Psoas muscle (tissue), 8 donors: ENCODE data around the gene ARAP1. TPM values are rescaled to one million over a fixed set of nuclear protein-coding genes. Genes with fewer than 3 reads are reported as not detected.
A peak's percentile ranks its signal among the peaks of the same experiment; 100 is the strongest.

ENCODE experiments used
- ATAC-seq, 4 donors: fragments of 200-7000 bp; cut with Tn5 transposase; one replicate each; pipeline ENCODE4 v1.9.1; 2020; ENCODE audit warnings: moderate library complexity in 3 of 4, mild to moderate bottlenecking in 2 of 4
- DNase-seq, 2 donors: peaks; one replicate each; pipeline ENCODE4 v3.0.0-alpha.2; 2020
- H3K27ac ChIP-seq: fragments of 200-600 bp; one replicate; pipeline ENCODE4 v1.8.0; 2022
- H3K27me3 ChIP-seq, 3 donors: fragments of 200-600 bp in 1 of 3; one replicate each; pipeline versions ENCODE4 v1.6.1 to v1.8.0; 2013 to 2022; ENCODE audit warnings: low read length in 2 of 3, mild to moderate bottlenecking in 2 of 3, moderate library complexity in 1 of 3; ENCODE audit not compliant: insufficient read depth in 3 of 3
- H3K36me3 ChIP-seq, 2 donors: fragments of 200-600 bp in 1 of 2; one replicate each; pipeline versions ENCODE4 v1.6.1 to v1.8.0; 2013 to 2022; ENCODE audit warnings: low read depth in 1 of 2, mild to moderate bottlenecking in 1 of 2, moderate library complexity in 1 of 2; ENCODE audit not compliant: insufficient read depth in 1 of 2
- H3K4me1 ChIP-seq: fragments of 200-600 bp; one replicate; pipeline ENCODE4 v1.8.0; 2022
- H3K4me3 ChIP-seq: fragments of 200-600 bp; one replicate; pipeline ENCODE4 v1.8.0; 2022; ENCODE audit warnings: mild to moderate bottlenecking
- H3K9me3 ChIP-seq: fragments of 200-600 bp; one replicate; pipeline ENCODE4 v1.8.0; 2022
- WGBS, 3 donors: extraction: QIAGEN DNeasy Blood & Tissue Kit; methylation state at CpG; one replicate each; pipeline versions ENCODE4 v1.1.6 to v1.1.7; 2013; 5-methylcytosine and 5-hydroxymethylcytosine counted together
- intact Hi-C, 2 donors: fragments of 100-400 bp; cut with DNase I; formaldehyde crosslinking; loops; one replicate each; pipeline versions ENCODE4 v1.11.0 to v1.14.2; 2022
- polyA plus RNA-seq, 3 donors: library from polyadenylated mRNA; stranded (reverse); fragments of 200-250 nt; gene quantifications; one replicate each; pipeline ENCODE4 v1.2.3, GENCODE V29; 2013
- total RNA-seq, 4 donors: library from RNA; stranded (reverse); fragmentation: NEBNext Ultra II Directional in 2 of 4; extraction: Animal tissue kit (Norgen Biotek cat#: 25700) in 2 of 4; gene quantifications; one replicate each; pipeline versions ENCODE4 v1.2.1 to v1.2.4, GENCODE V29; 2021 to 2023
- TF ChIP-seq, protein P1 (sequence below): fragments of 200-600 bp; IDR thresholded peaks from one replicate; pipeline ENCODE4 v1.8.0; 2022; ENCODE audit warnings: antibody characterized with exemption
- donor health status: healthy with polysubstance abuse.
- donor health status: DM: no; HTN: no; CAD: no; lungs with moderate emphysema.
- donor health status: Bipolar disorder and iron deficiency.
- donor health status: healthy.
- donor health status: DM: yes; HTN: yes; CAD: no.
- donor health status: DM: no; HTN: no; CAD: no.
- donor health status: DM: no; HTN: no; CAD: no.
- donor health status: DM: yes; HTN: yes; CAD: no.

The ARAP1 gene
- total and polyA plus RNA-seq, 7 donors = 16.0 to 27.5 (median 18.6) TPM

DNA sequence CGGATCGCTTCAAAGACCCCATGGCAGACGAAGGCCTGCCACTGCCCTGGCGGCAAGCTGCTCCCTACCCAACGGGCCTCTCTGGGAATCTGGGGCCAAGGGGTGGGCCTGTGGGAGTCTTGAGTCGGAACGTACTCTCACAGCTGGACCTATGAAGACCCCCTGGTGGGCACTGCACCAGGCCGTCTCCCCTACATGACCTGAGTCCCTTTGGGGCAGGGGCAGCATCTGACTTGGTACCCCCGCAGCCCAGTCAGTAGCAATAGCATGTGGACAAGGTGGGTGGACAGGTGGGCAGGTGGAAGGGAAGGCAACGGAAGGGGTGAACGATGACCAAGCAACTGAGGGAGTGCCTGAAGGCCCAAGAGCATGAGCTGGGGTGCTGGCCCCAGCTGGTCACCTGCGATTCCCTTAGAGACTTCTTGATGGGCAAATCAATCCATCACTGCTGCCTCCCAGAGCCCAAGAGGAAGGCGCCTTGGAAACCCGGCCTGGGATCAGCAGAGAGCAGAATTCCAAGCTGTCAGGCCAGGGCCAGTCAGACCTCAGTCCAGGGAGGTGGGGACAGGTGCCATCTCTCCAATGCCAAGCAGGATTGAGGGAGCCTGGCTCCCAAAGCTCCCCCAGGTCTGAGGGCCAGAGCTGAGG lies 35.3 kb downstream of the ARAP1 start:
- DNase-seq = peak in 1 of 2 donors; percentile 52
- H3K36me3 ChIP-seq = peaks cover 0 to under 1% of the 10 kb centered on the region in 2 donors
- TF ChIP-seq, protein P1, sequence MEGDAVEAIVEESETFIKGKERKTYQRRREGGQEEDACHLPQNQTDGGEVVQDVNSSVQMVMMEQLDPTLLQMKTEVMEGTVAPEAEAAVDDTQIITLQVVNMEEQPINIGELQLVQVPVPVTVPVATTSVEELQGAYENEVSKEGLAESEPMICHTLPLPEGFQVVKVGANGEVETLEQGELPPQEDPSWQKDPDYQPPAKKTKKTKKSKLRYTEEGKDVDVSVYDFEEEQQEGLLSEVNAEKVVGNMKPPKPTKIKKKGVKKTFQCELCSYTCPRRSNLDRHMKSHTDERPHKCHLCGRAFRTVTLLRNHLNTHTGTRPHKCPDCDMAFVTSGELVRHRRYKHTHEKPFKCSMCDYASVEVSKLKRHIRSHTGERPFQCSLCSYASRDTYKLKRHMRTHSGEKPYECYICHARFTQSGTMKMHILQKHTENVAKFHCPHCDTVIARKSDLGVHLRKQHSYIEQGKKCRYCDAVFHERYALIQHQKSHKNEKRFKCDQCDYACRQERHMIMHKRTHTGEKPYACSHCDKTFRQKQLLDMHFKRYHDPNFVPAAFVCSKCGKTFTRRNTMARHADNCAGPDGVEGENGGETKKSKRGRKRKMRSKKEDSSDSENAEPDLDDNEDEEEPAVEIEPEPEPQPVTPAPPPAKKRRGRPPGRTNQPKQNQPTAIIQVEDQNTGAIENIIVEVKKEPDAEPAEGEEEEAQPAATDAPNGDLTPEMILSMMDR = no peak
- no peaks in the 10 kb centered on the region for H3K9me3 ChIP-seq
- no peak overlapping the region for H3K27ac ChIP-seq
- no peaks in the 10 kb centered on the region for H3K27me3 ChIP-seq
- peaks cover 42% of the 10 kb centered on the region for H3K4me1 ChIP-seq
- no peak for ATAC-seq
- no peak overlapping the region for H3K4me3 ChIP-seq
- 82 to 87% (median 87%) methylated on average over 14 of the region's 14 CpGs for WGBS, 3 donors
- intact Hi-C loops = no loop called here

DNA sequence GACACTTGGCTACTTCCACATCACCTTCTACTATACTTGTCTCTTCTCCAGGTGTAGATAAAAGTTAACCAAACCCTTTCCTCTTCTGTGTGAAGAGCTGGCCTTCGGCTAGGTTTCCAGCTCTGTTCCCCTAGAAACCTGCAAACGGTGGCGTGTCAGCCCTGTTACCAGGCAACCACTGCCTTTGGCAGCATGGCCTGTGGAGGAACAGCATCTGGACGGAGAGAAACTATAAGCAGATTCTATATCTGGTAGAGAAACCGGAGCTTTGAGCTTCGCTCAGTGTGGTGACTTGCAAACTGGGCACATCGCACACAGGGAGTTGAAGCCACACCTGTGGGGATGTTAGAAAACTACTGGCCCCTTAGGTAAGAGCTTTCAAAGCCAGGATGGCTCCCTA lies 35.9 kb downstream of the ARAP1 start:
- peak in 1 of 2 donors; percentile 30 for DNase-seq

DNA sequence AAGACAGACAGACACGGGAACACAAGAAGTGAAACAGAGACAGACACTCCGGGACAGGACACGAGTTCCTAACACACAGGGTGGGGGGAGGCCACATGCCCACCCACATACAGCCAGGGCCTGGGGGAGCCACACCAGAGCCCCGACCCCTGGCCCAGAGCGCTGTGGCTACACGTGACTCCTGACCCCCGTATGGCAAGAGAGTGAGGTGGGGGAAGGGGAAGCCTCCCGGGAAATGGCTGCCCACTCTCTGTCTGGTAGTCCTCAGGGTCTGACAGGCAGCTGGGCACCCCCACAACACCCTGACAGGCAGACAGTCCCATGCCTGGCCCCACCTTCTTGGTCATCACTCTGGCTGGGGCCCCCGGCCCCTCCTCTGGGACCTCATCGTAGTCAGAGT lies 39.4 kb downstream of the ARAP1 start:
- ATAC-seq = no peak
- Histone ChIP-seq H3K9me3 (no peaks in the 10 kb centered on the region), H3K27me3 (no peaks in the 10 kb centered on the region), H3K4me1 (peaks cover 8% of the 10 kb centered on the region), H3K36me3 (peaks cover 0 to 40% of the 10 kb centered on the region in 2 donors), H3K4me3 (no peak overlapping the region), H3K27ac (no peak overlapping the region)
- WGBS, 3 donors = 65 to 71% (median 67%) methylated on average over 9 to 10 of the region's 10 CpGs
- DNase-seq = no peak
- TF ChIP-seq, protein P1 = no peak
- intact Hi-C loops = no loop called here

More for the DNA sequence above, 35.9 kb downstream of the ARAP1 start:
- ATAC-seq = no peak
- peaks cover 41% of the 10 kb centered on the region for H3K4me1 ChIP-seq
- intact Hi-C loops = no loop called here
- WGBS, 3 donors = 38 to 55% (median 41%) methylated on average over 7 of the region's 7 CpGs
- no peaks in the 10 kb centered on the region for H3K27me3 ChIP-seq
- H3K9me3 ChIP-seq = no peaks in the 10 kb centered on the region
- TF ChIP-seq, protein P1 = no peak
- no peak overlapping the region for H3K27ac ChIP-seq
- H3K36me3 ChIP-seq = peaks cover 0 to 7% of the 10 kb centered on the region in 2 donors
- H3K4me3 ChIP-seq = no peak overlapping the region

DNA sequence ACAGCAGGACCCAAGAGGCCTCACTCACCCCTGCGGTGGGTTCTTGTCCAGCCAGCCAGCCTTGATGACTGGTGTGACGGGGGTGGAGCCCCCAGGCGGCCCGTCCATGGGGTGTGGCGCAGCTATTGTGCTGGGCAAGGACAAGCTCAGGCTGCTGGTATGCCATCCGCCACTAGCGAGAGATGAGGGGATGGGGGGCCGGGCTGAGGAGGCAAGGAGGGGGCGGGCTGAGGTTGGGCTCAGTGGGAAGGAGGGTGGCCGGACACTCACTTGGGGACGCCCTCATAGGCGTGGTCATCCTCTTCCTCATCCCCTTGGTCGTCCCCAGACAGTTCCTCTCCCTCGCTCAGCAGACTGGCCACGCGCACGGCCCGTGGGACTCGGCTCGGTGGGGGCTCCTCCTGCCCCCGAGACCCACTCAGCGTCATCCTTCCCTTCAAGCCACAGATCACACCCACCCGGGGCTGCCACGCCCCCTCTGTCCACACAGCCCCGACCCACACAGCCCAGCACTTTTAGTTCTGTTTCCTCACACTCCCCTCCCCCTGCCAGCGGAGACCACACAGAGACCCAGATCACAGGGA lies 39.9 kb downstream of the ARAP1 start:
- intact Hi-C loops = no loop called here
- peaks cover 0 to 46% of the 10 kb centered on the region in 2 donors for H3K36me3 ChIP-seq
- H3K27me3 ChIP-seq = no peaks in the 10 kb centered on the region
- H3K4me3 ChIP-seq = no peak overlapping the region
- H3K4me1 ChIP-seq = peaks cover 6% of the 10 kb centered on the region
- no peak overlapping the region for H3K27ac ChIP-seq
- WGBS, 3 donors = 58 to 70% (median 64%) methylated on average over 21 to 26 of the region's 26 CpGs
- peak; percentile 68 to 83 for DNase-seq
- H3K9me3 ChIP-seq = no peaks in the 10 kb centered on the region
- TF ChIP-seq, protein P1 = no peak
- ATAC-seq = peak in 3 of 4 donors; percentile 34 to 42 (median 39)
